Ascending aorta (tissue), 2 donors: Measurements from ENCODE around the gene SLC37A1. TPM values are rescaled to one million over a fixed set of nuclear protein-coding genes. Genes with fewer than 3 reads are reported as not detected.

Experiments used
- DNase-seq, 2 donors: peaks; one replicate each; pipeline ENCODE4 v3.0.0-alpha.2; 2019; ENCODE audit warnings: low spot score in 2 of 2
- H3K27ac ChIP-seq, 2 donors: fragments of 200-600 bp; sonication (generic); one replicate each; pipeline ENCODE4 v1.5.1; 2016 to 2017; ENCODE audit warnings: mild to moderate bottlenecking in 1 of 2
- H3K27me3 ChIP-seq: fragments of 200-600 bp; sonication (generic); one replicate; pipeline ENCODE4 v1.5.1; 2017
- H3K36me3 ChIP-seq, 2 donors: fragments of 200-600 bp; sonication (generic); one replicate each; pipeline ENCODE4 v1.5.1; 2016
- H3K4me1 ChIP-seq, 2 donors: fragments of 200-600 bp; sonication (generic); one replicate each; pipeline ENCODE4 v1.5.1; 2016 to 2017; ENCODE audit warnings: mild to moderate bottlenecking in 1 of 2
- H3K4me3 ChIP-seq, 2 donors: fragments of 200-600 bp; sonication (generic); one replicate each; pipeline ENCODE4 v1.5.1; 2016 to 2017; ENCODE audit warnings: mild to moderate bottlenecking in 1 of 2
- H3K9me3 ChIP-seq, 2 donors: fragments of 200-600 bp; sonication (generic); one replicate each; pipeline ENCODE4 v1.5.1; 2016
- intact Hi-C: fragments of 100-400 bp; cut with DNase I; formaldehyde crosslinking; loops from one replicate; pipeline ENCODE4 v1.15.1; 2023
- total RNA-seq: library from RNA; depleted of rRNA; stranded (reverse); fragments of >200 nt; gene quantifications from one replicate; pipeline ENCODE4 v1.1.0, GENCODE V29; 2016
- TF ChIP-seq, protein P1 (sequence below), 3 experiments: fragments of 200-600 bp in 2 of 3; fragments of 450-650 bp in 1 of 3; sonication (generic) in 2 of 3; IDR thresholded peaks; one replicate each; pipeline ENCODE4 v1.5.1; 2016 to 2019; ENCODE audit warnings: antibody characterized with exemption in 3 of 3, mild to moderate bottlenecking in 1 of 3, moderate library complexity in 1 of 3

The SLC37A1 gene
- total RNA-seq, 1 donor from 2014 or later, result 8.7 TPM

DNA sequence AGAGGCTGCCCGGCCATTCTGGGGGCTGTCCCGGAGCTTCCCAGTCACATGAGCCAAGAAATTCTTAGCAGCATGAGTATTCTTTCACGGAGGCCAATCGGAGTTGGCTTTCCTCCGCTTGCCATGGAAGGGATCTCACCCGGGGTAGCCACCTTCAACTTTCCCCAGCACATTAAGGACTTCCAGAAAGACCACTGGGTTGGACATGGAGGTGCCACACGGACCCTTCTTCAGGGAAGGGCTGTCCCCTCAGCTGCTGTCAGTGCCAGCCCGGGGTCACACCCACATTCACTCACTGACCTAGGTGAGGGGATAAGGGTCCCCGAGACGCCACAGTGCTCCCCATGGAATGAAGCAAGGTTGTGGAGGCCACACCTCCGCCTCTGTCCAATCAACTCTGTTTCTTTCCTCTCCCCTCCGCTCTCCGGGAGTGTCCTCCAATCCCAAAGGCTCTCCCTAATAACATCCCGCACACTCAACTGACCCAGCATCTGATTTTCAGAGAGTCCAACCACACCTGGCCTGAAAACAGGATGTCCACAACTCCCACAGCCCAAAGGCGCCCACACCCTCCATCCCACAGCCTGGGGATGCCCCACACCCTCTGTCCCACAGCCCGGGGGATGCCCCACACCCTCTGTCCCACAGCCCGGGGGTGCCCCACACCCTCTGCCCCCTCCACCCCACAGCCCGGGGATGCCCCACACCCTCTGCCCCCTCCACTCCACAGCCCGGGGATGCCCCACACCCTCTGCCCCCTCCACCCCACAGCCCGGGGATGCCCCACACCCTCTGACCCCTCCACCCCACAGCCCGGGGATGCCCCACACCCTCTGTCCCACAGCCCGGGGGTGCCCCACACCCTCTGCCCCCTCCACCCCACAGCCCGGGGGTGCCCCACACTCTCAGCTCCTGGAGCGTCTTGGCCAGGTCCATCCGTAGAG lies 37.0 kb upstream of the SLC37A1 start:
- no peak overlapping the region for H3K4me3 ChIP-seq
- intact Hi-C loops, result no loop called here
- no peaks in the 10 kb centered on the region for H3K4me1 ChIP-seq
- TF ChIP-seq, protein P1, sequence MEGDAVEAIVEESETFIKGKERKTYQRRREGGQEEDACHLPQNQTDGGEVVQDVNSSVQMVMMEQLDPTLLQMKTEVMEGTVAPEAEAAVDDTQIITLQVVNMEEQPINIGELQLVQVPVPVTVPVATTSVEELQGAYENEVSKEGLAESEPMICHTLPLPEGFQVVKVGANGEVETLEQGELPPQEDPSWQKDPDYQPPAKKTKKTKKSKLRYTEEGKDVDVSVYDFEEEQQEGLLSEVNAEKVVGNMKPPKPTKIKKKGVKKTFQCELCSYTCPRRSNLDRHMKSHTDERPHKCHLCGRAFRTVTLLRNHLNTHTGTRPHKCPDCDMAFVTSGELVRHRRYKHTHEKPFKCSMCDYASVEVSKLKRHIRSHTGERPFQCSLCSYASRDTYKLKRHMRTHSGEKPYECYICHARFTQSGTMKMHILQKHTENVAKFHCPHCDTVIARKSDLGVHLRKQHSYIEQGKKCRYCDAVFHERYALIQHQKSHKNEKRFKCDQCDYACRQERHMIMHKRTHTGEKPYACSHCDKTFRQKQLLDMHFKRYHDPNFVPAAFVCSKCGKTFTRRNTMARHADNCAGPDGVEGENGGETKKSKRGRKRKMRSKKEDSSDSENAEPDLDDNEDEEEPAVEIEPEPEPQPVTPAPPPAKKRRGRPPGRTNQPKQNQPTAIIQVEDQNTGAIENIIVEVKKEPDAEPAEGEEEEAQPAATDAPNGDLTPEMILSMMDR (IDR thresholded peaks at IDR 0.05), result no peak
- no peaks in the 10 kb centered on the region for H3K36me3 ChIP-seq
- peak in 1 of 2 donors; percentile 51 for DNase-seq
- peaks cover 0 to 4% of the 10 kb centered on the region in 2 donors for H3K9me3 ChIP-seq
- H3K27ac ChIP-seq, result no peak overlapping the region
- H3K27me3 ChIP-seq, result no peaks in the 10 kb centered on the region

DNA sequence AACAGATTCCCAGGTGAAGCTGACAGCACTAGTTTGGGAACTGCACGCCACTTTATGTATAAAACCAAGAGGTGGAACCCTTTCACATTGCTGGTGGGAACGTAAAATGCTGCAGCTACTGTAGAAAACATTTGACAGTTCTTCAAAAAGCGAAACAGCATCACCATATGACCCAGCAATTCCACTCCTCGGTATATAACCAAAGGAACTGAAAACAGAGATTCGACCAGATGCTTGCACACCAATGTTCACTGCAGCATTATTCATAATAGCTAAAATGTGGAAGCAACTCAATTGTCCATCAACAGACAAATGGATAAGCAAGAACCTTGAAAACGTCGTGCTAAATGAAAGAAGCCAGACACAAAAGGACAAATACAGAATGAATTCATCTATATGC lies 35.1 kb upstream of the SLC37A1 start:
- TF ChIP-seq, protein P1 (IDR thresholded peaks at IDR 0.05), result no peak
- intact Hi-C loops, result no loop called here
- no peaks in the 10 kb centered on the region for H3K27me3 ChIP-seq

DNA sequence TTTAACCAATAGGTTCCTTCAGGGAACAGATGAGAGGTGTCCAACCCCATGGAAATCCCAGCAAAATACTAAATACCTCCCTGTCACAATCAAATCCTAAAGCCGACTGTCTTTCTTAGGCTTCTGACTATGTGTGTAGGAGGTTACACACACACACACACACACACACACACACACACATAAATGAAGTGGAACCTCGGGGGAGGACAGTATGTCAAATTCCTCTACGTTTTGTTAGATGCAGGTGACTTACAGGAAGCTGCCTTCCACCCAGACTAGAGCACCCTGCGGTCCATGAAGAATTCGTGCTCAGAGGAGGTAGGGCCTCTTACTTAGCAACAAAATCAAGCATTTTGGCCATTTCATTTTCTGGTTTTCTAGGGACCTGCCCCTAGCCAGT lies 34.1 kb upstream of the SLC37A1 start:
- H3K27ac ChIP-seq, result no peak overlapping the region
- no peaks in the 10 kb centered on the region for H3K4me1 ChIP-seq
- TF ChIP-seq, protein P1 (IDR thresholded peaks at IDR 0.05), result no peak
- peak in 1 of 2 donors; percentile 3 for DNase-seq
- no peak overlapping the region for H3K4me3 ChIP-seq
- peaks cover 0 to 4% of the 10 kb centered on the region in 2 donors for H3K9me3 ChIP-seq
- no peaks in the 10 kb centered on the region for H3K27me3 ChIP-seq
- intact Hi-C loops, result no loop called here
- H3K36me3 ChIP-seq, result no peaks in the 10 kb centered on the region

More for the DNA sequence above, 35.1 kb upstream of the SLC37A1 start:
- no peaks in the 10 kb centered on the region for H3K36me3 ChIP-seq
- peaks cover 0 to 4% of the 10 kb centered on the region in 2 donors for H3K9me3 ChIP-seq
- no peaks in the 10 kb centered on the region for H3K4me1 ChIP-seq
- H3K4me3 ChIP-seq, result no peak overlapping the region
- no peak overlapping the region for H3K27ac ChIP-seq
- peak in 1 of 2 donors; percentile 24 for DNase-seq

DNA sequence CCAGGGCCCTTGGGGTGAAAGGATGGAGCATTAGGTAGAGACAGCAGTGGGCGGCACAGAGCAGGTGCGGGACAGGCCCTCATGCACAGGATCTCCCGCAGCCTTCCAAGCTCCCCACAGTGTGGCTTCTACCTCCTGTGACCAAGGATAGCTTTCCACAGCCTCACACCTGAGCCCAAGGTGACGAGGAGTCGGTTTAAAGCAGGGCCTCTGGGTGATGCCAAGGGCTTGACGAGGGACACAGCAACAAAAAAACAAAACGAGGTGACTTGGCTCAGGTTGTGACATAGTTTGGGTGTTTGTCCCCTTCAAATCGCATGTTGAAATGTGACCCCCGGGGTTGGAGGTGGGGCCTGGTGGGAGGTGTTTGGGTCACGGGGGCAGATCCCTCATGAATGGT lies 32.9 kb upstream of the SLC37A1 start:
- intact Hi-C loops, result no loop called here

DNA sequence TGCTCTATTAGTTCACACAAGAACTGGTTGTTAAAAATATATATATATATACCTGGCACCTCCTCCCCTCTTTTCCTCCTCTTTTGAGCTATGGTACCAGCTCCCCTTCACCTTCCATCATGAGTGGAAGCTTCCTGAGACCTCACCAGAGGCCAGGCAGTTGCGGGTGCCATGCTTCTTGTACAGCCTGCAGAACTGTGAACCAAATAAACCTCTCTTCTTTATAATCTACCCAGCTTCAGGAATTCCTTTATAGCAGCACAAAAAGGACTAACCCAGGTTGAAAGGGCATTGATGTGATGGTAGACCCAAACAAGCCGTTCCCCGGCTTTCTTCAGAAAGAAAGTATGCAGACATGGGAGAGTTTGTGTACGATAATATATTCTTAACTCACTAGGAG lies 32.5 kb upstream of the SLC37A1 start:
- no peak overlapping the region for H3K27ac ChIP-seq
- H3K9me3 ChIP-seq, result peaks cover 0 to 4% of the 10 kb centered on the region in 2 donors
- TF ChIP-seq, protein P1 (IDR thresholded peaks at IDR 0.05), result no peak
- H3K4me1 ChIP-seq, result no peaks in the 10 kb centered on the region
- H3K4me3 ChIP-seq, result no peak overlapping the region
- intact Hi-C loops, result no loop called here
- H3K27me3 ChIP-seq, result no peaks in the 10 kb centered on the region
- DNase-seq, result no peak
- no peaks in the 10 kb centered on the region for H3K36me3 ChIP-seq

More for the DNA sequence above, 32.9 kb upstream of the SLC37A1 start:
- TF ChIP-seq, protein P1 (IDR thresholded peaks at IDR 0.05), result no peak
- H3K27me3 ChIP-seq, result no peaks in the 10 kb centered on the region
- H3K4me1 ChIP-seq, result no peaks in the 10 kb centered on the region
- H3K9me3 ChIP-seq, result peaks cover 0 to 4% of the 10 kb centered on the region in 2 donors
- H3K36me3 ChIP-seq, result no peaks in the 10 kb centered on the region
- no peak overlapping the region for H3K27ac ChIP-seq
- H3K4me3 ChIP-seq, result no peak overlapping the region
- peak in 1 of 2 donors; percentile 31 for DNase-seq
